HG03066 (cell line): ENCODE data around the gene SLC5A12.

Source experiments
- ATAC-seq: cut with Tn5 transposase; IDR thresholded peaks from one replicate; pipeline ENCODE4 v1.9.1; 2021; ENCODE audit warnings: low read depth; ENCODE audit not compliant: unreplicated experiment

The SLC5A12 gene, protein sequence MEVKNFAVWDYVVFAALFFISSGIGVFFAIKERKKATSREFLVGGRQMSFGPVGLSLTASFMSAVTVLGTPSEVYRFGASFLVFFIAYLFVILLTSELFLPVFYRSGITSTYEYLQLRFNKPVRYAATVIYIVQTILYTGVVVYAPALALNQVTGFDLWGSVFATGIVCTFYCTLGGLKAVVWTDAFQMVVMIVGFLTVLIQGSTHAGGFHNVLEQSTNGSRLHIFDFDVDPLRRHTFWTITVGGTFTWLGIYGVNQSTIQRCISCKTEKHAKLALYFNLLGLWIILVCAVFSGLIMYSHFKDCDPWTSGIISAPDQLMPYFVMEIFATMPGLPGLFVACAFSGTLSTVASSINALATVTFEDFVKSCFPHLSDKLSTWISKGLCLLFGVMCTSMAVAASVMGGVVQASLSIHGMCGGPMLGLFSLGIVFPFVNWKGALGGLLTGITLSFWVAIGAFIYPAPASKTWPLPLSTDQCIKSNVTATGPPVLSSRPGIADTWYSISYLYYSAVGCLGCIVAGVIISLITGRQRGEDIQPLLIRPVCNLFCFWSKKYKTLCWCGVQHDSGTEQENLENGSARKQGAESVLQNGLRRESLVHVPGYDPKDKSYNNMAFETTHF

DNA sequence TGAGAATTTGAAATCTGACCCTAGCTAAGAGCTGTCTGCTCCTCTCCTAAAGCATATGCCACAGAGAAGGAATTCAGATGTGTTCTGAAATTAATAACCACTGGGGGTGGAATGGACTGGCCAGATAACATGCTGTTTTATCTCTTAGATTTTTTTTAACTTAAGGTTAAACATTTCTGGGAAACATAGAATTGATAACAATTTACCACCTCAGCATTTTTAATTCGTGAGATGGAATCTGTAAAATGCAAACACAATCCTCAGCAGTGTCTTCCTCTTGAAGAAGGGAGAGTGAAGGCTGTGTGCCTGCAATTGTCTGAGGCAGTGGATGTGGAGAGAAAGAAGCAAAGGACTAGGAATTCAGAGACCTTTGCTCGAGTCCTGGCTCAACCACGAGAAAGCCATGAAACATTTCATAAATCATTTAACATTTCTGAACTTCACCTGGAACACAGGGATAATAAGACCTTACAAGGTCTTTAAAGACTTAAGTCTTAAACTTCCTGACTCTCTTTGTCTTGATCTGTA lies at the start of gene SLC5A12:
SLC5A12 (minus strand) TSS at position 113 of the 528 bp plus-strand sequence. CDS start 346 bp downstream, outside the sequence.
- ATAC-seq, result no peak

DNA sequence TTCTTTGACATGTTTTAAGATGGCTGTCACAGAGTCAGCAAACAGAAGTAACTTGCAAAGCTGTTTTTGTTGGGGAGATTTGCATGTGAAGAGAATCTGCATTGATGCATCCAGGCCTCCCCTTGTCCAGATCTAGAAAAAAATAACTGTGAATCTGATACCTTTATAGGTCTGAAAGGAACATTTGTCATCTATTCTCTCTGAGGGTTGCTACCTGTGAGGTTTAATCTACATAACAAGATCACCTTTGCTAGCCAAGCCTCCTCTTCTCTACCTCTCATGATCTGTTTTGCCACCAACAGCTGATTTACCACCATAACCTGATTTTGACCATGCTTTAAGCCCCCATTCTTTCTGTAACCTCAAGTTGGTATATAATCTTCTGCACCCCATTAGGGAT lies 47.2 kb upstream of the SLC5A12 start:
- no peak for ATAC-seq

DNA sequence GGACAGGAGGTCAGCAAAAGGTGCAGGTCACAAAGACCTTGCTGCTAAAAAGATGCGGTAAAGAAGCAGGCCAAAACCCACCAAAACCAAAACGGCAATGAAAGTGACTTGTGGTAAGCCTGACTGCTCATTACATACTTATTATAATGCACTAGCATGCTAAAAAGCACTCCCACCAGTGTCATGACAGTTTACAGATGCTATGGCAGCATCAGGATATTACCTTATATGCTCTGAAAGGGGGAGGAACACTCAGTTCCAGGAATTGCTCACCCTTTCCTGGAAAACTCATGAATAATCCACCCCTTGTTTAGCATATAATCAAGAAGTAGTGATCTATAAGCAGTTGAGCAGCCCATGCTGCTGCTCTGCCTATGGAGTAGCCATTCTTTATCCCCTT lies 45.2 kb upstream of the SLC5A12 start:
- ATAC-seq, result no peak

DNA sequence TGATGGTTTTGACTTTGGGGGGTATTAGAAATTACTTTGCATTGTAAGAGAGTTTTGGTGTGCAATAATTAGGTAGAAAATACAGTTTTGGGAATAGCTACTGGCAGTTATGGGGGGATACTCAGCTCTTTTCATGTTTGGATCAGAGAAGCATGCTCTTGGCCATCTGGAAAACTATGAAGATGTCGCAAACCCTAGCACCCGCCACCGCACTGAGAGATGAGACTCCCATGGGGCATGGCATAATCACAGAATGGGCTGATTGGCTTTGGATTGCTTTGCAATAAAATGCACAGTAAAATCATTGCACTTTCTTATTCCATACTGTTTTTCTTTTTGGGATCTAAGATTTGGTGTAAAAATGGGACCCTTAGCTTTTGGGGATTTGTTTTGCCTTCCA lies 43.5 kb upstream of the SLC5A12 start:
- ATAC-seq, result no peak

DNA sequence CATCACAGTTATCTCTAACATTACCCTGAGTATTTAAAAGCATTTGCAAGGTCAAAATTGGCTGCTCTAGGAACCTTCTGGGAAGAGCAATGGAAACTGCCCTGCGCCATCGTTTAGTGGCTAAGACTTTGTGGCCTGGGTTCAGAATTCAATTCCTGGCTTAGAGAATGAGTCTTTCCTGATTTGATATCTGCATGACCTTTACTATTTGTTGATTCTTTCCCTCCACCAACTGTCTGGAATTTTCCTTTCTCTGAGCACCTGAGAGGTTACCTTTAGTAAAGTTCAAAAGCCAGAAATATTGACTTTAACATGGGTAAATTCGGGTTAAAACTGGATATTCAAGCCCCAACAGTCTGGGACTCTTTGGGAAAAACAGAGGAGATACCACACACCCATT lies 43.0 kb upstream of the SLC5A12 start:
- ATAC-seq, result no peak

DNA sequence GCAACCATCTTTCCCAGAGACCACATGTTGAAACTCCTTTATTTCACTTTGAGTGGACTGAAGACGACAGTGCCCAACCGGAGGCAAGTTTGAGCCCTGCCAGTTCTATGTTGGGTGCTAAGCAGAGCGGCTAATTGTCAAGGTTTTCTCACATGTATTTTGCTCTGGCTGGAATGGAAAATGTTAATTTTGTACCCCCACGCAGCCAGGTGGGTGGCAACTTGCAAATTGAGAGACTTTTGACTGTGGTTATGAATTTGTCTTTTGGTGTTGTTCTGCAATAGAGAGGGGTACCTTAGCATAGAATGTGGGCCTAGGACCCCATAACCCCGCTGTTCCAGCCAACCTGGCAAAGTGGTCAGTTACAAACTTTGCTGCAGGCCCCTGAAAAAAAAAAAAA lies 42.5 kb upstream of the SLC5A12 start:
- ATAC-seq, result no peak

DNA sequence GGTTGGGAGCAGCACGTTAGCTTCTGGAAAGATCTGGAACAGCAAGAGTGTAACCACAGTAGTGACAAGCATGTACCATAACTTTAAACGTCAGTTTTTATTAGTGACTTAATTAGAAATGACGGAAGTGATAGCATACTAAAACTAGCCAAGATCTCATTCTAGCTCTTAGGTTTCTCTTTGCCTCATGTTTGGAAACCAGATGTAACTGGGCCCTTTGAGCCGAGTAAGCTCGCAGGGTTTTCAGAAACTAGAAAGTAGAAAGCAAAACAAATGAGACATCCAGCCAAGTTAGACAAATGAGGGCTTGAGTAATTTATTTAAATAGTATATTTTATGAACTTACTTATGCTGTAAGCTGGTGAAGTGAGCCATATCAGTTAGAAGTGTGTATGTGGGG lies 40.2 kb upstream of the SLC5A12 start:
- no peak for ATAC-seq

DNA sequence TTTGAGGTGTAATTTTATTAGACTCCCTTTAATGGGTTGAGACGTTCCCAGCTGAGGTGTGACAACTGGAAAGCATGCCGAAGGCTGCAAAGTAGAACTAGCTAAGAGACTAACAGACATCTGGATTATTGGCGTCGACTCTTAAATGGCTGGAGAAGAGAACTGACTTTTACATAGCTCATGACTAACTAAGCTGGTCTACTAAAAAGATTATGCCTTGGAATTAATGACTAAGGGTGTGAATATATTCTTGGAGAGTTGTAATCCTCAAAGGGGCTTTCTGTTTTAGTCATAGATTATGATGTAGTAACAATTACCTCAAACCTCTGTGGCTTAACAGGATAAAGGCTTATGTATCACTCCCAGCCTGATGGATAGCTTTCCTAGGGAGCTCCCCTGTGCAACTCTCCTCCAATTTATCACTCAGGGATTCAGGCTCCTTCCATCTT lies 39.5 kb upstream of the SLC5A12 start:
- no peak for ATAC-seq

DNA sequence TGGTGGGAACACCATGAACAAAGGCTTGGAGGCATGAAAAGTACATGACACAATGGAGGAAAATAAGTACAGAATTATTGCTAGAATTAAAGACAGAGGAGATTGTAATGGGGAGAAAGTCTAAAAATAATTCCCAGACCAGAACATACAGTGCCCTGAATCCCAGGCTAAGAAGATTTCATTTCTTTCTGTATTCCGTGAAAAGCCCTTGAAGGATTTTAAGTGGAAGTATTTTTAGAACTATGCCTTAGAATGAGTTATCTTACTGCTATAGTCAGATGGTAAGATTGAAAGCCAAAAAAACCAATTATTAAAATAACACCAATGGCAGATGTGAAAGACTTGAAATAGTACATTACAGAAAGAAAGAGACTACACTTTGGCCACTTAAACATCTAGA lies 36.1 kb upstream of the SLC5A12 start:
- ATAC-seq, result no peak

DNA sequence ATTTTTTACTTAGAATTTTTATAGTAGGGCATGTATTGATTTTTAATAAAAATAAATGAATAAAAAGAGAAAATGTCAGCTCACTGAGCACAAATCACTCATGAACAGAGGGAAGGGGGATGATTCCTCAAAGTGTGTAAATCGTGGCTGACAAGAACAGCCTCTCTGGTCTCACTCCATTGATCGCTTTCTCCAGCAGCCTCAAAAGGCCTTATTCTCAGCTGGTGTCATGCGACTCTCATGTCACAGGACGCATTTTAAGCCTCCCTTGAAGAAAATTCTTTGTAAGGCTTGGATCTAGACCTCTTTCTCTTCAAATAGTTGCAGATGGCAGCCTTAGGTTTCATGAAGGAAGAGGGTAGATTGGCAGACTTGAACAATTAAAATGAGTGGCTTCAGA lies 33.9 kb upstream of the SLC5A12 start:
- ATAC-seq, result no peak

DNA sequence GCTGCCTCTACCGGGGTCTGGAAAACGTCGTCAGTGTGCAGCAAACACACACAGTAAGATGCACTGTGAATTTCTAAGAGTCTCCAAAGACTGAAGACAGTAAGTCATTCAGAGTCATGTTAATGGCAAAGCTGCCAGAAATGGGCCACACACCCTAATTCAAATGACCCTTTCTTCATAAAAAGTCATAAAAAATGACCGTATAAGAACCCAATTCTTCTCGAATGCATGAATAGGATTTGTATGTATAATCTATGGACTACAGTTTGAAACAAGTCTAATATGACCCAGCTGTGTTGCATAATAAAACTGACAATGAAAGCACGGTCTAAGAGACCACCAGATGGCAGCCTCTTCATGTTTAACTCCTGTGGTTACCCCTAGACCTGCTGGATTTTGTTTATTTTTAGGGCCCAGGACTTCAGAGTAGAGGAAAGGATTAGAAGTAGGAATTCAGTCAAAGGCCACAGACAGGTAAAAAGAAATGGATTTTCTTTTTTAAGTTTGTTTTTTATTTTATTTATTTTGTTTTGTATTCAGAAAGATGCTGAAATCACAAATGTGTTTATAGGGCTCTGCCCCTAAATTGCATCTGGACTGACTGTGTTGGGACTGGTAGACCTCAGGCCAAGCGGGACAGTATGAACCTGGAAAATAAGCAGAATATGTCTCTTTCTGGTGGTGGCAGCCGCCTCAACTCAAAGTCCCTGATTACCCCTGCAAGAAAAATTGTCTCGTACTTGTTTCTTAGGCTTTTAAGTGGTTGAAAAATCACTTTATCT lies 32.1 kb upstream of the SLC5A12 start:
- no peak for ATAC-seq

DNA sequence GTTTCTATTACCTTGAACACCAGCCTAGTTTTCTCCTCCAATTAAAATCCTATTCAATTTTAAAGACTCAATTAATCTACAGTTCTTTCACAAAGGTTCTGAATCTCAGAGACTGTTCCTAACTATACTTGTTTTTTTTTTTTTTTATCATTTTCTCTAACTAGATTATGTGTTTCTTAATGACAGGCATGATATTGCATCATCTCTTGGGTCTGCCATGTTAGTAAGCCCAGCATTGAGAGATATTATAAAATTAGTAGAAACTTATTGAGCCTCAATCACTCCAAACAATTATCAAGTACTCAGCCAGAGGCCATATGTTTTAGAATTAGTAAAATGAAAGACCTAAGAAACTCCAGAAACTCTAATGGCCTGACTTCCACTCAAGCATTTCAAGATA lies 28.1 kb upstream of the SLC5A12 start:
- ATAC-seq, result no peak

DNA sequence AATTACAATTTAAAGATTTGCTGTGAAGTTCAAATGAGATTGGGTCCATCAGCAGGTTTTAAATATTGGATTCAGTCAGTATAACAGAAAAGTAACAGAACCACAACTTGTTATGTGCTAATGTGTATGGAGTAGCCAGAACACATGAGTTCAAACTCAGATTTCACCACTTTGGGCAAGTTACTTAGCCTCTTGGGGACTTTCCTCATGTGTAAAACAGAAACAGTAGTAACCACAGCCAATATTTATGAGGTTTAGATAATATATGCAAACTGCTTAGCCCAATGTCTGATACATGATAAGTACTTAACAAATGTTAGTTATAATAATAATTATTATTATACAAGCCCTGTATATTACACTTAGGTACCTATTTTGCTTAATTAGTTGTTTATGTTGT lies 21.8 kb upstream of the SLC5A12 start:
- no peak for ATAC-seq

DNA sequence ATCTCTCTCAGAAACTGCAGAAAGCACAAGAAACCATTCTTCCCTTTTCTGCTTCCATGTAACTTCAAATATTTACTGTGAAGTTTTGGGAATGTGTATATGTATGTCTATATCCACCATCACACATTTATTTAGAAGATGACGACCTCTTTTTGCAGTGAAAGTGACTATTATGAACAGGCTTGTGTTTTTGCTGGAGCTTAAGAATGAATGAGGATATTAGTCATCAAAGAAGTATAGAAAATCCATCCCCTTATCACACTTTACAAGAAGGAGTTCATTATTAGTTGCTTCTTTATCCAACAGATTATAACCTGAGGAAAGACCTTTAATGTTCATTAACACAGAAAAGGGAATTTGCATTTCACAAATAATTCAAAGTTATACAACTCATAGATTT lies 21.1 kb upstream of the SLC5A12 start:
- no peak for ATAC-seq

DNA sequence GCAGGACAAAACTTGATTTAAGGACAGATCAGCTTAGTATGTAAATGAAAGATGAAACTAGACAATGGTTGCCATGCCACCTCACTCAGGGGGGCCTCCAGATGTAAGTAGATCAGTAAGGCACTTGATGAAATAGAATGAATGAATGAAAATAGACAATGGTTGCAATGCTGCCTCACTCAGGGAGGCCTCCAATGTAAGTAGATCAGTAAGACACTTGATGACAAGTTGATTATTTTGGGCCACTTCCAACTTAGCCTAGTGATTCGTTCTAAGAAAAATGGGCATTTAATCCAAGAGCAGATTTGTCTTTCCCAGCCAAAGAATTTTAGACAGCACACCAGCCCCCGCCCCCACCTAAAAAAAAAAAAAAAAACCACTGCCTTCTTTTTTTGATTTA lies 19.2 kb upstream of the SLC5A12 start:
- ATAC-seq, result no peak

DNA sequence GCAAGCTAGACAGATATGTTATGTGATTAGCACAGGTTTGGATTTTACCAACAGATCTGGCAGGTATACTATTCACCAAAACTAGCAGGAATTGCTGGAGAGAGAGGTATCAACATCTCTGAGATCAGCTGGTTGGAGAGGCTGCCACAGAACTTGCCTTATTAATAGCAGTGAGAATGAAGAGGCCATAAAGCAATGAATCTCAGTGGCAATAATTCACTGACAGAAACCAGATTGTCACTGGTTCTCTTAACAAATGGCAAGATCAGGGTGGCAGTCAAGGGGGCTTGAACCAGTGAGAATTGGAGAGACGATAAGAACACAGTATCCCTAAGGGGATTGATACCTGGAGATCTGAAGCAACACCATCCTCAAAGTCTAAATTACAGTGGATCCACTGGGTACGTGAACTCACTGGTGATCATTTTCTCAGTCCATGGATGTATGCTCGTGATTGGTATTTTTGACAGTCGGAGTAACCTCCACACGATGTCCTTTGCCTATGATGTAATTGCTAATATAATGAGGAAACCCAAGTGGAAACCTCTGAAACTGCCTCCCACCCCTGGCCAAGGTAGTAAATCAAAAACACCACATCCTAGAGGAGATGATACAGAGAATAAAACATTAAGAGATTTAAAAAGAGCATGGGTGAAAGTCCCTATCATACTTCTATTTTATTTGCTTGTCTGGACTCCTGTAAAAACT lies 17.7 kb upstream of the SLC5A12 start:
- no peak for ATAC-seq

DNA sequence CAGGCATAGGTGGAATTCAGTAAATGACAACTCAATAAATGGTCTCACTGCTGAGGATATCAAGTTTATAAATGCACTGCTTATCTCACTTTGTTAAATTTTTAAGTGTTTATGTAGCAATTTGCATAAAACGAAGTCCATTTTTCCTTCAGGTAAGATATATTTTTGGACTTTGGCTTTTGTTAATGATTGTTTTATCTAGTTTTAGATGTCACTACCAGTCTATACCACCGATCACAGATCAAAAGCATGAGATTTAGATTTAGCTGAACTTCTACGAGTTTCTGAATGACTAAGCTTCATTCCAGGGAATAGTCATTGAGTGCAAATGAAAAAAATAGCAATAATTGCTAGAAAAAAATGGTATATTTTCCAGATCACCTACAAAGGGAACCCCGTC lies 12.8 kb upstream of the SLC5A12 start:
- ATAC-seq, result no peak

DNA sequence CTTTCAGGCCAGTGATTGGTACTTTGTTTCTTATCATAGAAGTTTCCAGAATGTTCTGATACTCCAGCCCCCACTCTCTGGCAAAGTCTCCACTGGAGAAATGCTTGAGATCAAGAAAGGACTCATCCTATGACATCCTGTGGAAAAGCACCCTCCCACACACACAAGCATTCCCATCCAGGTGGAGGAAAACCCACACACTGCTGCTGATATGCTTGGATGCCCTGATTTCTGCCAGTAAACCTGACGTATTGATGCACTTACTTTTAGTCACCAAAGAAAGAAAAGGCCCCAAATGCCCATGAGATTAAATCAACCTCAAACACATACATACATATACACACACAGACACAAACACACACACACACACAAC lies 9.2 kb upstream of the SLC5A12 start:
- ATAC-seq, result no peak

DNA sequence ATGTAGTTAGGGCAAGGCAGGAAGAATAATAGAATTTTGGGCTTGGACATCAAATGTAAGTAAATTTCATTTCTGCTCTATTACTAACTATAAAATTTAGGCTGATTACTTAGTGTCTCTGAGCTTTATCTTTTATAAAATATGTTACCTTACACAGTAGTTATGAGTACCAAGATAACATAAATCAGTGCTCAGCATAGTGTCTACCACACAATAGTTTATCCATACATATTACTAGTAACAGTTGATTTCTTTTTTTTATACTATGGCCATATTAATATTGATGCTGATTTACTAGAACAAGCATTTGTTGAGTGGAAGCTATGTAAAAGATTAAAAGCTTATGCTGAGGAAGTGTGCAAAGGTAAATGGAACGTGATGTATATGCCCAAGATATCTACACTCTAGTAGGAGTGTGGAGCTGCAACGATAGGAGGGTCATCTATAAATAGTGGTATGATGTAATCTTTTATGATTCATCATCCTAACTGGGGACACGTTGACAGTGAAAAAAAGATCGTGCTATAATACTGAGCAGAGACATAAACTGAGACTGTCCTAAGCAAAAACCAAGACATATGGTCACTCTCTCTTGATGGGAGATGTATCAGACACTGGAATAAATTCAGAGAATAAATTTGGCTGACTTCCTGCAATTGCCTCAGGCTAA lies 8.7 kb upstream of the SLC5A12 start:
- ATAC-seq, result no peak

DNA sequence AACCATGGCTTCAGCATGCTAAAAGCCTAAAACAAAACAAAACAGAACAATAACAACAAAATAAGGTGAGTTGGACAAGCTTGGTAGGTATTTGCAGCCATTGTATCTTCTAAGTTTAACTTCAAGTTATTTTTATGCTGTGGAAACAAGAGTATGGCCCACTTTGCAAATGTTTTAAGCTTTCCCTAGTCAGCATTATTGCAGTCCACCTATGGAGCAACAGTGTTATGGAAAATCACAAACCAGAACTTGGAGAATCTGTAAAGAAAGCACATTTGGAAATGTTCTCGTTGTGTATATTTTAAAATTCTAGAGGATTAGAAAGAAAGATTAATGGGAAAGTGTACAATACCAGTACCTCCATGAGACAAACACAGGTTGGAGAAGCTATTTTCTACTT lies 7.4 kb upstream of the SLC5A12 start:
- ATAC-seq, result no peak
